ENCODE results near the gene ACTR1A.

Gene ACTR1A

GRCh38 chr10:102493771-102494170 is 8.7 kb downstream of the ACTR1A start:
- no peak overlapping the region for H3K27ac ChIP-seq

GRCh38 chr10:102492983-102493382 is 9.5 kb downstream of the ACTR1A start:
- TF ChIP-seq ZFX (IDR thresholded peaks at IDR 0.05; ENCODE audit: borderline replicate concordance) (no peak), CTCF (IDR thresholded peaks at IDR 0.05) (no peak)

More at GRCh38 chr10:102493771-102494170, 8.7 kb downstream of the ACTR1A start:
- TF ChIP-seq CTCF (IDR thresholded peaks at IDR 0.05) = no peak
- TF ChIP-seq ZFX (IDR thresholded peaks at IDR 0.05; ENCODE audit: borderline replicate concordance) = no peak

GRCh38 chr10:102492344-102492939 is 10.1 kb downstream of the ACTR1A start:
- TF ChIP-seq CTCF (IDR thresholded peaks at IDR 0.05) (no peak), ZFX (IDR thresholded peaks at IDR 0.05; ENCODE audit: borderline replicate concordance) (no peak)
- H3K27ac ChIP-seq = no peak overlapping the region

More at GRCh38 chr10:102492983-102493382, 9.5 kb downstream of the ACTR1A start:
- no peak overlapping the region for H3K27ac ChIP-seq

DNA sequence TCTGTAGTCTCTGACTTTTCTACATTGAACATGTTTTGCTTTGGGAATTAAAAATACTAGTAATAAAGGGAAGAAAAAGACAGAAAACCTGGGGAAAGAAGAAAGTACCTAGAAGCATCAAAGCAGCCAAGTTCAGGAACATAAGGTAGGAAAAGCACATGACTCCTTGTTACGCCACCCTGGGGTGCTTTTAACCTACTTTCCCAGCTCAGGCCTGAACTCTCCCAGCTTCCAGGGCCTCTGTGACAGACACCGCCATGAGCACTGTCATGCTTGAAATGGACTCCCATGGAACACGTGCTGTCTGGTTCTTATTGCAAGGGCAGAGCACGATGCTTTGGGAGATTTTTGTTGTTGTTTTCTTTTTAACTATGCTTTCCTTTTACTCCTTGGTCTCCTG is 11.4 kb downstream of the ACTR1A start:
- no peak for TF ChIP-seq ZFX (IDR thresholded peaks at IDR 0.05; ENCODE audit: borderline replicate concordance)
- no peak for TF ChIP-seq CTCF (IDR thresholded peaks at IDR 0.05)

GRCh38 chr10:102485093-102485784 is 17.3 kb downstream of the ACTR1A start:
- TF ChIP-seq ZFX (IDR thresholded peaks at IDR 0.05; ENCODE audit: borderline replicate concordance) = no peak
- no peak for TF ChIP-seq CTCF (IDR thresholded peaks at IDR 0.05)
- no peak overlapping the region for H3K27ac ChIP-seq

More for the DNA sequence above, 11.4 kb downstream of the ACTR1A start:
- H3K27ac ChIP-seq = no peak overlapping the region

- TF ChIP-seq ZFX (IDR thresholded peaks at IDR 0.05; ENCODE audit: borderline replicate concordance) (no peak), CTCF (IDR thresholded peaks at IDR 0.05) (no peak)
- no peak overlapping the region for H3K27ac ChIP-seq
These were observed 18.5 kb downstream of the ACTR1A start for GRCh38 chr10:102484021-102484420.

- TF ChIP-seq CTCF (IDR thresholded peaks at IDR 0.05) = no peak
- TF ChIP-seq ZFX (IDR thresholded peaks at IDR 0.05; ENCODE audit: borderline replicate concordance) = no peak
- no peak overlapping the region for H3K27ac ChIP-seq
These were observed 22.1 kb downstream of the ACTR1A start for GRCh38 chr10:102480396-102480795.

Data from 22Rv1 (cell line).